ENCODE results near the gene DNAJB13. TPM values are rescaled to one million over a fixed set of nuclear protein-coding genes. Genes with fewer than 3 reads are reported as not detected.

DNAJB13 gene
- total and polyA plus RNA-seq, 3 experiments from 2014 or later: 0.31 to 0.44 TPM; not detected in 1

GRCh38 chr11:73968356-73968966 is 17.6 kb downstream of the DNAJB13 start:
- no peaks in the 10 kb centered on the region for H3K27me3 ChIP-seq (ENCODE audit: insufficient read depth, low read length, poor library complexity, severe bottlenecking)
- ChIA-PET POLR2A (interaction anchor here (0.5 to 8.8 kb wide), 4 partner anchors 13 to 47 kb away, joined by 3 to 150 read pairs (median 6); partner anchors contain the start of gene UCP2), CTCF (interaction anchor here (0.7 to 4.9 kb wide), 3 partner anchors 9 to 37 kb away, joined by 3 to 48 read pairs (median 40); partner anchors contain the start of gene UCP2)
- H3K9me3 ChIP-seq (ENCODE audit: low read length): no peaks in the 10 kb centered on the region
- H3K36me3 Mint-ChIP-seq: peaks cover 0 to 1% (median 0%) of the 10 kb centered on the region in 3 donors
- no peak overlapping the region for H3K4me3 ChIP-seq (ENCODE audit: low read length)
- peak overlapping the region; percentile 76 to 97 (median 88) for H3K27ac Mint-ChIP-seq
- no peaks in the 10 kb centered on the region for H3K9me3 Mint-ChIP-seq
- no peak overlapping the region for H3K27ac ChIP-seq (ENCODE audit: low read depth, low read length)
- H3K36me3 ChIP-seq (ENCODE audit: insufficient read depth, low read length): no peaks in the 10 kb centered on the region
- peaks cover 84% of the 10 kb centered on the region for H3K4me1 ChIP-seq (ENCODE audit: insufficient read depth, low read length)
- no peaks in the 10 kb centered on the region for H3K27me3 Mint-ChIP-seq
- DNase-seq: no peak
- peak overlapping the region in 6 of 7 donors; percentile 9 to 66 (median 50) for H3K4me3 Mint-ChIP-seq
- peaks cover 61 to 84% (median 76%) of the 10 kb centered on the region in 3 donors for H3K4me1 Mint-ChIP-seq

DNA sequence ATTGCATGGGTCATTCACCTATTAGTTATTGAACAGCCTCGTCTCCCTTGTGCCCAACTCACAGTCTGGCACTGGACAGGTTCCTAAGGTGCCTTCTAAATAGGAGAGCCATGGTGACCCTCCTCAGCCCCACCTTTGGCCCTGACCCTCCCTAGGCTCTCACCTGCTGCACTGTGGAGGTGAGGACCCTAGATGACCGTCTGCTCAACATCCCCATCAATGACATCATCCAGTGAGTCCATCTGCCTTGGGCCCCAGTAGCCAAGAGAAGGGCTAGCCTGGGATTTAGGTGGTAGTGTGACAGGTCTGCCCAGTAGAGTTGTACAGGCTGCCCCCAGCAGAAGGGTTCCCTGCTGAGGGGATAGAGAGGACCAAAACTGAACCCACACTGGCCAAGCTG is 18.3 kb downstream of the DNAJB13 start:
- Mint-ChIP-seq H3K4me3 (peak overlapping the region in 5 of 7 donors; percentile 22 to 66 (median 55)), H3K27ac (peak overlapping the region; percentile 76 to 98 (median 94)), H3K27me3 (no peaks in the 10 kb centered on the region), H3K4me1 (peaks cover 64 to 87% (median 78%) of the 10 kb centered on the region in 3 donors), H3K36me3 (peaks cover 2 to 6% (median 2%) of the 10 kb centered on the region in 3 donors), H3K9me3 (no peaks in the 10 kb centered on the region)
- Histone ChIP-seq H3K4me3 (ENCODE audit: low read length) (no peak overlapping the region), H3K27me3 (ENCODE audit: insufficient read depth, low read length, poor library complexity, severe bottlenecking) (no peaks in the 10 kb centered on the region), H3K9me3 (ENCODE audit: low read length) (no peaks in the 10 kb centered on the region), H3K27ac (ENCODE audit: low read depth, low read length) (no peak overlapping the region), H3K36me3 (ENCODE audit: insufficient read depth, low read length) (no peaks in the 10 kb centered on the region), H3K4me1 (ENCODE audit: insufficient read depth, low read length) (peaks cover 87% of the 10 kb centered on the region)
- POLR2A ChIA-PET: interaction anchor here (0.5 to 8.8 kb wide), 6 partner anchors 12 to 202 kb away, joined by 3 to 150 read pairs (median 4); partner anchors contain the start of genes C2CD3, PPME1 and UCP2
- CTCF ChIA-PET: interaction anchor here (1.1 to 4.3 kb wide), 3 partner anchors 12 to 64 kb away, joined by 3 to 40 read pairs (median 3); partner anchors contain the start of gene UCP2
- no peak for DNase-seq

GRCh38 chr11:73969991-73970800 is 19.4 kb downstream of the DNAJB13 start:
- Mint-ChIP-seq H3K9me3 (no peaks in the 10 kb centered on the region), H3K27me3 (no peaks in the 10 kb centered on the region), H3K4me1 (peaks cover 71 to 90% (median 81%) of the 10 kb centered on the region in 3 donors), H3K4me3 (peak overlapping the region in 6 of 7 donors; percentile 3 to 81 (median 58)), H3K27ac (peak overlapping the region; percentile 76 to 98 (median 94)), H3K36me3 (peaks cover 6 to 17% (median 11%) of the 10 kb centered on the region in 3 donors)
- ChIA-PET POLR2A (interaction anchor here (0.9 to 8.8 kb wide), 7 partner anchors 11 to 201 kb away, joined by 3 to 150 read pairs (median 4); partner anchors contain the start of genes C2CD3, PPME1 and UCP2), CTCF (interaction anchor here (1.1 to 4.3 kb wide), 5 partner anchors 11 to 201 kb away, joined by 3 to 40 read pairs (median 4); partner anchors contain the start of genes C2CD3, PPME1 and UCP2)
- Histone ChIP-seq H3K36me3 (ENCODE audit: insufficient read depth, low read length) (peaks cover 9% of the 10 kb centered on the region), H3K4me3 (ENCODE audit: low read length) (no peak overlapping the region), H3K9me3 (ENCODE audit: low read length) (no peaks in the 10 kb centered on the region), H3K27me3 (ENCODE audit: insufficient read depth, low read length, poor library complexity, severe bottlenecking) (no peaks in the 10 kb centered on the region), H3K4me1 (ENCODE audit: insufficient read depth, low read length) (peaks cover 87% of the 10 kb centered on the region), H3K27ac (ENCODE audit: low read depth, low read length) (peak overlapping the region; percentile 26)
- peak in 4 of 5 donors; percentile 36 to 71 (median 58) for DNase-seq

GRCh38 chr11:73971175-73971719 is 20.4 kb downstream of the DNAJB13 start:
- H3K9me3 ChIP-seq (ENCODE audit: low read length): no peaks in the 10 kb centered on the region
- peak in 1 of 5 donors; percentile 33 for DNase-seq

GRCh38 chr11:73972187-73972586 is 21.4 kb downstream of the DNAJB13 start:
- POLR2A ChIA-PET: interaction anchor here (0.9 to 8.8 kb wide), 6 partner anchors 9 to 199 kb away, joined by 3 to 150 read pairs (median 8); partner anchors contain the start of genes C2CD3, PPME1 and UCP2
- Mint-ChIP-seq H3K4me1 (peaks cover 89 to 99% (median 97%) of the 10 kb centered on the region in 3 donors), H3K4me3 (peak overlapping the region in 3 of 7 donors; percentile 20 to 72 (median 64)), H3K9me3 (no peaks in the 10 kb centered on the region), H3K27ac (peak overlapping the region; percentile 76 to 98 (median 93)), H3K27me3 (no peaks in the 10 kb centered on the region), H3K36me3 (peaks cover 17 to 37% (median 19%) of the 10 kb centered on the region in 3 donors)
- CTCF ChIA-PET: interaction anchor here (1.1 to 4.3 kb wide), 5 partner anchors 8 to 36 kb away, joined by 3 to 40 read pairs (median 5); partner anchors contain the start of gene UCP2
- Histone ChIP-seq H3K36me3 (ENCODE audit: insufficient read depth, low read length) (peaks cover 29% of the 10 kb centered on the region), H3K27ac (ENCODE audit: low read depth, low read length) (peak overlapping the region; percentile 26), H3K9me3 (ENCODE audit: low read length) (no peaks in the 10 kb centered on the region), H3K4me1 (ENCODE audit: insufficient read depth, low read length) (peaks cover 99% of the 10 kb centered on the region), H3K4me3 (ENCODE audit: low read length) (no peak overlapping the region), H3K27me3 (ENCODE audit: insufficient read depth, low read length, poor library complexity, severe bottlenecking) (no peaks in the 10 kb centered on the region)
- DNase-seq: peak in 1 of 5 donors; percentile 36

More at GRCh38 chr11:73971175-73971719, 20.4 kb downstream of the DNAJB13 start:
- peaks cover 89% of the 10 kb centered on the region for H3K4me1 ChIP-seq (ENCODE audit: insufficient read depth, low read length)
- H3K4me3 Mint-ChIP-seq: peak overlapping the region in 5 of 7 donors; percentile 5 to 48 (median 38)
- ChIA-PET CTCF (interaction anchor here (1.1 to 4.3 kb wide), 4 partner anchors 10 to 200 kb away, joined by 3 to 40 read pairs (median 4); partner anchors contain the start of genes C2CD3, PPME1 and UCP2), POLR2A (interaction anchor here (0.9 to 8.8 kb wide), 4 partner anchors 10 to 200 kb away, joined by 3 to 150 read pairs (median 12); partner anchors contain the start of genes C2CD3, PPME1 and UCP2)
- H3K36me3 ChIP-seq (ENCODE audit: insufficient read depth, low read length): peaks cover 19% of the 10 kb centered on the region
- peak overlapping the region; percentile 76 to 98 (median 94) for H3K27ac Mint-ChIP-seq
- H3K27me3 ChIP-seq (ENCODE audit: insufficient read depth, low read length, poor library complexity, severe bottlenecking): no peaks in the 10 kb centered on the region
- no peak overlapping the region for H3K4me3 ChIP-seq (ENCODE audit: low read length)
- no peaks in the 10 kb centered on the region for H3K9me3 Mint-ChIP-seq
- H3K27ac ChIP-seq (ENCODE audit: low read depth, low read length): no peak overlapping the region
- H3K4me1 Mint-ChIP-seq: peaks cover 79 to 91% (median 88%) of the 10 kb centered on the region in 3 donors
- H3K27me3 Mint-ChIP-seq: no peaks in the 10 kb centered on the region
- peaks cover 11 to 28% (median 15%) of the 10 kb centered on the region in 3 donors for H3K36me3 Mint-ChIP-seq

GRCh38 chr11:73972620-73973449 is 22.0 kb downstream of the DNAJB13 start:
- Histone ChIP-seq H3K4me1 (ENCODE audit: insufficient read depth, low read length) (peaks cover 99% of the 10 kb centered on the region), H3K36me3 (ENCODE audit: insufficient read depth, low read length) (peaks cover 35% of the 10 kb centered on the region), H3K9me3 (ENCODE audit: low read length) (no peaks in the 10 kb centered on the region), H3K27ac (ENCODE audit: low read depth, low read length) (peak overlapping the region; percentile 26), H3K27me3 (ENCODE audit: insufficient read depth, low read length, poor library complexity, severe bottlenecking) (no peaks in the 10 kb centered on the region), H3K4me3 (ENCODE audit: low read length) (no peak overlapping the region)
- H3K4me3 Mint-ChIP-seq: peak overlapping the region in 6 of 7 donors; percentile 23 to 72 (median 56)
- no peak for DNase-seq
- CTCF ChIA-PET: interaction anchor here (1.3 to 4.3 kb wide), 4 partner anchors 8 to 35 kb away, joined by 4 to 40 read pairs (median 7); partner anchors contain the start of gene UCP2
- no peaks in the 10 kb centered on the region for H3K9me3 Mint-ChIP-seq
- peaks cover 93 to 100% (median 100%) of the 10 kb centered on the region in 3 donors for H3K4me1 Mint-ChIP-seq
- H3K27me3 Mint-ChIP-seq: no peaks in the 10 kb centered on the region
- POLR2A ChIA-PET: interaction anchor here (1.2 to 8.8 kb wide), 5 partner anchors 8 to 39 kb away, joined by 4 to 150 read pairs (median 8); partner anchors contain the start of gene UCP2
- H3K36me3 Mint-ChIP-seq: peaks cover 20 to 43% (median 21%) of the 10 kb centered on the region in 3 donors
- H3K27ac Mint-ChIP-seq: peak overlapping the region; percentile 76 to 98 (median 93)

Data from CD8-positive, alpha-beta memory T cell (primary cell).